NB4 (cell line): ENCODE measurements around the gene MAP2K7.
"Not testable (repeated sequence)": the region's sequence is repeated elsewhere in the genome, so short reads cannot be mapped to it uniquely, and the experiment has no call there.

ENCODE experiments used
- DNase-seq: peaks from one replicate; pipeline ENCODE4 v3.0.0; 2010; ENCODE audit warnings: low read depth
- H3K4me3 ChIP-seq: one replicate; pipeline ENCODE4 v1.5.1; 2011; ENCODE audit warnings: mild to moderate bottlenecking, low read depth, low read length, moderate library complexity
- MYC ChIP-seq: IDR thresholded peaks from 2 replicates; pipeline ENCODE4 v1.6.1; 2011; ENCODE audit warnings: low read depth, low read length
- POLR2A ChIP-seq: IDR thresholded peaks from 2 replicates; pipeline ENCODE4 v1.6.1; 2011; ENCODE audit warnings: mild to moderate bottlenecking; ENCODE audit not compliant: insufficient read length; ENCODE audit errors: extremely low read depth
- TF ChIP-seq, protein P1 (sequence below): IDR thresholded peaks from 2 replicates; pipeline ENCODE4 v1.6.1; 2011; ENCODE audit warnings: low read depth, low read length
- TF ChIP-seq, protein P2 (sequence below): IDR thresholded peaks from one replicate; pipeline ENCODE4 v1.5.1; 2012; ENCODE audit warnings: low read depth, low read length

MAP2K7 gene

DNA sequence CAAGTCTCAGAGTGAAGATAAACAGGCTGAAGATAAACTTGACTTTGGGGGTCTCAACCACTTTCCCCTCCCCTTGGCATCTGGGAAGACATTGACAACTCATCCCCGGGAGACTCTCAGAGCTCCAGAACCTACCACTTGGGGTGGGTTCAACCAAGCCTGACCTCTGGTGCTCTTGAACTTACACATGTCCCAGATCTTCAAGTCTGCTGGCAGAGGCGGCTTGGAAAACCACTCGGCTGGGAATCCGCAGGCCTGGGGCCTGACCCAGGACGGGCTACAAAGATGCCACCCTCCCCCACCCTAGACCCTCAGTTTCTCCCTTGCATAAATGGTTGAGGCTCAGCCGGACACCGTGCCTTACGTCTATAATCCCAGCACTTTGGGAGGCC lies 14.9 kb upstream of the MAP2K7 start:
- no peak for TF ChIP-seq MYC
- TF ChIP-seq, protein P1, sequence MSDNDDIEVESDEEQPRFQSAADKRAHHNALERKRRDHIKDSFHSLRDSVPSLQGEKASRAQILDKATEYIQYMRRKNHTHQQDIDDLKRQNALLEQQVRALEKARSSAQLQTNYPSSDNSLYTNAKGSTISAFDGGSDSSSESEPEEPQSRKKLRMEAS: no peak
- TF ChIP-seq, protein P2, sequence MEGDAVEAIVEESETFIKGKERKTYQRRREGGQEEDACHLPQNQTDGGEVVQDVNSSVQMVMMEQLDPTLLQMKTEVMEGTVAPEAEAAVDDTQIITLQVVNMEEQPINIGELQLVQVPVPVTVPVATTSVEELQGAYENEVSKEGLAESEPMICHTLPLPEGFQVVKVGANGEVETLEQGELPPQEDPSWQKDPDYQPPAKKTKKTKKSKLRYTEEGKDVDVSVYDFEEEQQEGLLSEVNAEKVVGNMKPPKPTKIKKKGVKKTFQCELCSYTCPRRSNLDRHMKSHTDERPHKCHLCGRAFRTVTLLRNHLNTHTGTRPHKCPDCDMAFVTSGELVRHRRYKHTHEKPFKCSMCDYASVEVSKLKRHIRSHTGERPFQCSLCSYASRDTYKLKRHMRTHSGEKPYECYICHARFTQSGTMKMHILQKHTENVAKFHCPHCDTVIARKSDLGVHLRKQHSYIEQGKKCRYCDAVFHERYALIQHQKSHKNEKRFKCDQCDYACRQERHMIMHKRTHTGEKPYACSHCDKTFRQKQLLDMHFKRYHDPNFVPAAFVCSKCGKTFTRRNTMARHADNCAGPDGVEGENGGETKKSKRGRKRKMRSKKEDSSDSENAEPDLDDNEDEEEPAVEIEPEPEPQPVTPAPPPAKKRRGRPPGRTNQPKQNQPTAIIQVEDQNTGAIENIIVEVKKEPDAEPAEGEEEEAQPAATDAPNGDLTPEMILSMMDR: no peak
- no peak for TF ChIP-seq POLR2A
- no peak for DNase-seq
- no peak overlapping the region for H3K4me3 ChIP-seq

GRCh38 chr19:7893362-7894101 lies 10.1 kb upstream of the MAP2K7 start:
- DNase-seq, H3K4me3 ChIP-seq: not testable (repeated sequence)

DNA sequence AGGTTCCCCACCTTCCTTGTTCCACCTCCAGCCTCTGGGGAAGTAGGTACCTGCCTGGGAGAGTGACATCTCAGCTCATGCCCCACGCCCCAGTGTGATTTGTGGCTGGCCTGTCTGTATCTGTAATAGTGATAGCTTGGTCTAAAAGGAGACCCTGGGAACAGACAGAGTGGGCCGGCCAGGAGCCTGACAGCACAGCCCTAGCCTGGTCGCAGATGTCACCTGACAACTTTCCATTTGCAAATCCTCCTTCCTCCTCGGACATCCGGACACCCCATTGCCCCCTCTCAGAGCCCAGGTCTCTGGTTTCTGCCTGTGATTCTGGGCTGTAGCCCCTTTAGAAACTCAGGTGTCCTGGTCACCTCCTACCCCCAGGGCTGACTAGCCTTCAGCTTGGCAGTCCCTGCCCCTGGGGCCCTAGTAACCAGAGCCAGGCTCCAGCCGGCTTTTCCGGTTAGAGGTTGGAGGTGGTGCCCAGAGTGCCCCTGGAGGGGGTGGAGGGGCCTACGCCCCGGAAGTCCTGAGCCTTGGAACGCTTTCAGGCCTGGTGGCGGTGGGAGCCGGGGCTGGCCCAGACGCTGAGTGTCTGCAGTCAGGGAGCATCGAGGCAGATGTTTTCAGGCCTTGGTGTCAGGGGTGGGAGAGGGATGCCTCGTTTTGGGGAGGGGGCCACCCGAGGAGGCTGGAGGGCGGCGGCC lies 8.9 kb upstream of the MAP2K7 start:
- H3K4me3 ChIP-seq: no peak overlapping the region
- TF ChIP-seq, protein P2: no peak
- TF ChIP-seq, protein P1: no peak
- no peak for TF ChIP-seq POLR2A
- no peak for TF ChIP-seq MYC
- no peak for DNase-seq

DNA sequence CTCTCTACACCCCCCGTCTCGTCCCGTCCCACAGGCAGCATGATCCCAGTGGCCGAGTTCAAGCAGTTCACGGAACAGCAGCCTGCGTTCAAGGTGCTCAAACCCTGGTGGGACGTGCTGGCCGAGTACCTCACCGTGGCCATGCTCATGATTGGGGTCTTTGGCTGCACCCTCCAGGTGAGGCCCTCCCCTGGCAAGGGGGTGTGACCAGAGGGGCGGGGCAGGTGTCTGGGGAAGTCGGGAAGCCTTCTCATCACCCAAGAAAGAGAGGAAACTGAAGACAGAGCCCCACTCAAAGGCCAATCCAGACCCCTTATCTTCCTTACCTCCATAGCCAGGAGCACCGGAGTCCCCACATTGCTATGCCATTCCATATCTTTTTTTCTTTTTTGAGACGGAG lies 8.1 kb upstream of the MAP2K7 start:
- TF ChIP-seq MYC (no peak), POLR2A (no peak)
- TF ChIP-seq, protein P2: no peak
- TF ChIP-seq, protein P1: no peak
- DNase-seq: no peak
- H3K4me3 ChIP-seq: no peak overlapping the region

GRCh38 chr19:7897292-7897691 lies 6.4 kb upstream of the MAP2K7 start:
- TF ChIP-seq, protein P1: no peak
- TF ChIP-seq POLR2A (no peak), MYC (no peak)
- TF ChIP-seq, protein P2: no peak
- peak; percentile 54 for DNase-seq
- H3K4me3 ChIP-seq: no peak overlapping the region

DNA sequence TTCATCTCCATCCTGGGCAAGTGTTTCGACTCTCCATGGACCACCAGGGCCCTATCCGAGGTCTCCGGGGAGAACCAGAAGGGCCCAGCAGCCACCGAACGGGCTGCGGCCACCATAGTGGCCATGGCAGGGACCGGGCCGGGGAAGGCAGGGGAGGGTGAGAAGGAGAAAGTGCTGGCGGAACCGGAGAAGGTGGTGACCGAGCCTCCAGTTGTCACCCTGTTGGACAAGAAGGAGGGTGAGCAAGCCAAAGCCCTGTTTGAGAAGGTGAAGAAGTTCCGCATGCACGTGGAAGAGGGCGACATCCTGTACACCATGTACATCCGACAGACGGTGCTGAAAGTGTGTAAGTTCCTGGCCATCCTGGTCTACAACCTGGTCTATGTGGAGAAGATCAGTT lies 4.7 kb upstream of the MAP2K7 start:
- no peak overlapping the region for H3K4me3 ChIP-seq
- TF ChIP-seq MYC (no peak), POLR2A (no peak)
- TF ChIP-seq, protein P2: no peak
- TF ChIP-seq, protein P1: no peak
- DNase-seq: no peak
